ENCODE measurements around the gene BEAN1.
"Not testable (repeated sequence)": the region's sequence is repeated elsewhere in the genome, so short reads cannot be mapped to it uniquely, and the experiment has no call there.

Gene BEAN1

DNA sequence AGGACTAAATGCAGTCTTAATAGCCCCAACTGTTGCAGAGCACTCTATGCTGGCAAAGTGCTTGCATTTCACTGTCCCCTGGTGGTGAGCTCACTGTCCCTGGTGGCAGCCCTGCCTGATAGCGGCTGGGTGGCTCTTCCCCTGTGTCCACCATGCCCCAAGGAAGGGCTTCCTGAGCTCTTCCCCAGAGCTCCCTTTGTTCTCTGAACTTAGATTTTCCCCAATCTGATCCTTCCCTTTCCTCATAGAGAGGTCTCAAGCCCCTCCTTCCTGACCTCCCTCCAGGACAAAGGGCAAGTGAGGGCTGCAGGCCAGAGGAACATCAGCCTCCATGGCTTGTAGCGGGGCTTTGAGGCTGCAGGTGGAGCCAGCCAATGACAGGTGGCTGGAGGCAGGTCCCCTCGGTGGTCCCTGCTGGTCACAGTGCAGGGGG lies 17.0 kb downstream of the BEAN1 start:
- H3K27ac ChIP-seq (ENCODE audit: low read depth, low read length) = no peak overlapping the region
- no peak overlapping the region for H2AFZ ChIP-seq (ENCODE audit: low read length, unreplicated experiment)
- peaks cover 8% of the 10 kb centered on the region for H3K4me1 ChIP-seq (ENCODE audit: control insufficient read depth, insufficient read depth, low read length, unreplicated experiment)
- peaks cover 27% of the 10 kb centered on the region for H3K27me3 ChIP-seq (ENCODE audit: insufficient read depth, low read length)
- no peaks in the 10 kb centered on the region for H3K36me3 ChIP-seq (ENCODE audit: insufficient read depth, low read length)
- no peaks in the 10 kb centered on the region for H3K79me2 ChIP-seq (ENCODE audit: control insufficient read depth, insufficient read depth, low read length, unreplicated experiment)
- H3K4me3 ChIP-seq (ENCODE audit: low read depth, low read length) = no peak overlapping the region

DNA sequence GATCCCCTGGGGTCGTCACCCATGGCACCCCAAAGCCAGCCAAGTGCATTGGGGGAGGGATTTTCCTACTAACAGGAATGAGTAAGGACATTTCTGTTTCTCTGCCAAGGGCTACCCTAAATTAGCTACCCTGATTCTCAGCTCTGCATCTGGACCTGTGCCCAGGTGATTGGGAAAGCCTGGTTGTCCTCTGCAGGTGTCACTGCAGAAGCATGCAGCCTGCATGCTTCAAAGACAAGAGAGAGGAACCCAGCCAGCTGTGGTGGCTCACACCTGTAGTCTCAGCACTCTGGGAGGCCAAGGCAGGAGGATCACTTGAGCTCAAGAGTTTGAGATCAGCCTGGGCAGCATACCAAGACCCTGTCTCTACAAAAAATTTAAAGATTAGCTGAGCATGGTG lies 19.6 kb downstream of the BEAN1 start:
- no peak overlapping the region for H3K4me3 ChIP-seq (ENCODE audit: low read depth, low read length)
- H3K36me3 ChIP-seq (ENCODE audit: insufficient read depth, low read length) = no peaks in the 10 kb centered on the region
- H2AFZ ChIP-seq (ENCODE audit: low read length, unreplicated experiment) = no peak overlapping the region
- no peaks in the 10 kb centered on the region for H3K79me2 ChIP-seq (ENCODE audit: control insufficient read depth, insufficient read depth, low read length, unreplicated experiment)
- H3K27me3 ChIP-seq (ENCODE audit: insufficient read depth, low read length) = peaks cover 15% of the 10 kb centered on the region
- H3K27ac ChIP-seq (ENCODE audit: low read depth, low read length) = no peak overlapping the region
- H3K4me1 ChIP-seq (ENCODE audit: control insufficient read depth, insufficient read depth, low read length, unreplicated experiment) = peaks cover 6% of the 10 kb centered on the region

DNA sequence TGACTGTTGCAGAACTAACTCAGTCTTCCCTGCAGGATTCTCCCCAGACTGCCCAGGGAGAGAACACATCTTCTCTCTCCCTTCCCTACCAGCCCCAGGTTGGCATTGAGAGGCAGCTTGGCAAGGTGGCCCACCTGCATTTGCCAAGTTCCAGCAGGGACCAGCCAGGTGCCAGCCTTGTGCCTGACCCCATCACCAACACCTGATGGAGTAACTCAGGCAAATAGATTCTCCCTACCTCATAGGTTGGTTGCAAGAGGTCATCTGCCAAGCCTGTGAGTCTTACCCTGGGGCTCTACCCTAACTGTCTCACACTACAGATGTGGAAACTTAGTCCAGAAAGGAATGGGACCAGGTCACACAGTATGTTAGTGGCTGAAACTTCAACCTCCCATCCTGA lies 20.4 kb downstream of the BEAN1 start:
- Histone ChIP-seq H3K4me3 (ENCODE audit: low read depth, low read length) (no peak overlapping the region), H3K79me2 (ENCODE audit: control insufficient read depth, insufficient read depth, low read length, unreplicated experiment) (no peaks in the 10 kb centered on the region), H3K27ac (ENCODE audit: low read depth, low read length) (no peak overlapping the region), H2AFZ (ENCODE audit: low read length, unreplicated experiment) (no peak overlapping the region), H3K4me1 (ENCODE audit: control insufficient read depth, insufficient read depth, low read length, unreplicated experiment) (no peaks in the 10 kb centered on the region), H3K36me3 (ENCODE audit: insufficient read depth, low read length) (no peaks in the 10 kb centered on the region), H3K27me3 (ENCODE audit: insufficient read depth, low read length) (peaks cover 15% of the 10 kb centered on the region)

DNA sequence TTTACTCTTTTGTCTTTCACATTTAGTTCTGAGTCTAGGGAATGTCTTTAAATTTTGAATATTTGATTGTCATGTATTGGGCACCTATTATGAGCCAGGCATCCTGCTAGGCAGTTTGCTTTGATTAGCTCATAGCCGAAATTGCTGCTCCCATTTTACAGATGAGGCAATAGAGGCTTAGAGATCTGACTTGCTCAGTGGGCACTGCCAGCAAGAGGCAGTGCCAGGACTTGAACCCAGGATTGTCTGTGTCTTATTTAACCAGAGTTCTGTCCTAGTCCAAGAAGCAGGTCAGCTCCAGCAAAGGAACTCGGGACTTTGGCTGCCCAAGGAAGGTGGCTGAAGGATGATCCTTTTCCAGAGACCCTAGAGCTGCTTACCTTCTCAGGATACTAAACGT lies 24.5 kb downstream of the BEAN1 start:
- H3K4me3 ChIP-seq (ENCODE audit: low read depth, low read length) = no peak overlapping the region
- peaks cover 9% of the 10 kb centered on the region for H3K27me3 ChIP-seq (ENCODE audit: insufficient read depth, low read length)
- H3K27ac ChIP-seq (ENCODE audit: low read depth, low read length) = no peak overlapping the region
- H3K36me3 ChIP-seq (ENCODE audit: insufficient read depth, low read length) = no peaks in the 10 kb centered on the region
- no peak overlapping the region for H2AFZ ChIP-seq (ENCODE audit: low read length, unreplicated experiment)
- H3K4me1 ChIP-seq (ENCODE audit: control insufficient read depth, insufficient read depth, low read length, unreplicated experiment) = no peaks in the 10 kb centered on the region
- no peaks in the 10 kb centered on the region for H3K79me2 ChIP-seq (ENCODE audit: control insufficient read depth, insufficient read depth, low read length, unreplicated experiment)

DNA sequence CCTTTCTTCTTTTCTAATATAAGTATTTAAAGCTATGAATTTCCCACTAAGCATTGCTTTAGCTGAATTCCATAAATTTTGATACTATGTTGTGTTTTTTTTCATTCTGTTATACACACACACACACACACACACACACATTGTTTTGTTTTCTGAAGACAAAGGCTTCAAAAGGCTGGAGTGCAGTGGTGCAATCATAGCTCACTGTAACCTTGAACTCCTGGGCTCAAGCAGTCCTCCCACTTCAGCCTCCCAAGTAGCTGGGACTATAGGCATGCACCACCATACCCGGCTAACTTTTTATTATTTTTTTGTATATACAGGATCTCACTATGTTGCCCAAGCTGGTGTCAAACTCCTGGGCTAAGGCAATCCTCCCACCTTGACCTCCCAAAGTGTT lies 26.1 kb downstream of the BEAN1 start:
- not testable (repeated sequence) for H3K36me3 ChIP-seq (ENCODE audit: insufficient read depth, low read length); H3K27me3 ChIP-seq (ENCODE audit: insufficient read depth, low read length); H3K4me3 ChIP-seq (ENCODE audit: low read depth, low read length); H3K27ac ChIP-seq (ENCODE audit: low read depth, low read length); H3K4me1 ChIP-seq (ENCODE audit: control insufficient read depth, insufficient read depth, low read length, unreplicated experiment); H2AFZ ChIP-seq (ENCODE audit: low read length, unreplicated experiment); H3K79me2 ChIP-seq (ENCODE audit: control insufficient read depth, insufficient read depth, low read length, unreplicated experiment)

DNA sequence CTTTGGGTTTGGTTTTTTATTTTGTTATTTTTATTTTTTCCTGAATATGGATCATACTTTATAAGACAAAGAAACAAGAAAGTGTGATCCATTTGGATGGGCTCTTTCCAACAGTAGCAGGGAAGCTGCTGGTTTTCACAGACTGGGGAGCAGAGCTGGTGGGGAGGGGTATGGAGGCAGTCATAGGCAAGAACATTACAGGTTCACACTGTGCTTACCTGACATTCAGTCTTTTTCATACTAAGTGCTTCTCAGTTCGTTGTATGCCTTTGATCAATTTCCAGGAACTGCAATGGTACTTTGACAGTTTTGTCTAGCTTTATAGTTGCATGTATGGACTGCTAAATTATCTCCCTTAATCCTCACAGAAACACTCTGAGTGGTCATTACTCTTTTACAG lies 27.7 kb downstream of the BEAN1 start:
- Histone ChIP-seq H3K79me2 (ENCODE audit: control insufficient read depth, insufficient read depth, low read length, unreplicated experiment) (no peaks in the 10 kb centered on the region), H3K36me3 (ENCODE audit: insufficient read depth, low read length) (no peaks in the 10 kb centered on the region), H2AFZ (ENCODE audit: low read length, unreplicated experiment) (no peak overlapping the region), H3K4me3 (ENCODE audit: low read depth, low read length) (no peak overlapping the region), H3K27ac (ENCODE audit: low read depth, low read length) (no peak overlapping the region), H3K4me1 (ENCODE audit: control insufficient read depth, insufficient read depth, low read length, unreplicated experiment) (no peaks in the 10 kb centered on the region), H3K27me3 (ENCODE audit: insufficient read depth, low read length) (peaks cover 18% of the 10 kb centered on the region; the same call in 1 of the 2 replicates)

DNA sequence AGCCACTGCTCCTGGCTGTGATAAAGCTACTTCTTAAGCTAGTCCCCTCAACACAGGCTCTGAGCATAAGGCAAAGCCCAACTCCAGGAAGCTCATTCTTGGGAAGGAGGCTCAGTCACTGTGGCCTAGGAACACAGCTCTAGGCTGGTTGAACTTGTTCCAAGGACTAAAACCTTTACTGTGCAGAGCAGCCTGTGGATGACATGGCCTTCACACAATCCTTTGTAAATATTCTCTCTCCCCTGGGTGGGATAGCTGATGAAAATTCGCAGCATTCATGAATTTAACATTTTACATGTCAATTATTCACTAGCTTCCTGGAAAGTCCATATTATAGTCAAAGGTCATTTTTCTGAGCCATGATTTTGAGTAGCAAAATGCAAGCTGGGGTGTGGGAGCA lies 28.9 kb downstream of the BEAN1 start:
- H2AFZ ChIP-seq (ENCODE audit: low read length, unreplicated experiment) = no peak overlapping the region
- peaks cover 30% of the 10 kb centered on the region for H3K27me3 ChIP-seq (ENCODE audit: insufficient read depth, low read length)
- no peak overlapping the region for H3K4me3 ChIP-seq (ENCODE audit: low read depth, low read length)
- H3K27ac ChIP-seq (ENCODE audit: low read depth, low read length) = no peak overlapping the region
- no peaks in the 10 kb centered on the region for H3K79me2 ChIP-seq (ENCODE audit: control insufficient read depth, insufficient read depth, low read length, unreplicated experiment)
- no peaks in the 10 kb centered on the region for H3K36me3 ChIP-seq (ENCODE audit: insufficient read depth, low read length)
- H3K4me1 ChIP-seq (ENCODE audit: control insufficient read depth, insufficient read depth, low read length, unreplicated experiment) = no peaks in the 10 kb centered on the region

DNA sequence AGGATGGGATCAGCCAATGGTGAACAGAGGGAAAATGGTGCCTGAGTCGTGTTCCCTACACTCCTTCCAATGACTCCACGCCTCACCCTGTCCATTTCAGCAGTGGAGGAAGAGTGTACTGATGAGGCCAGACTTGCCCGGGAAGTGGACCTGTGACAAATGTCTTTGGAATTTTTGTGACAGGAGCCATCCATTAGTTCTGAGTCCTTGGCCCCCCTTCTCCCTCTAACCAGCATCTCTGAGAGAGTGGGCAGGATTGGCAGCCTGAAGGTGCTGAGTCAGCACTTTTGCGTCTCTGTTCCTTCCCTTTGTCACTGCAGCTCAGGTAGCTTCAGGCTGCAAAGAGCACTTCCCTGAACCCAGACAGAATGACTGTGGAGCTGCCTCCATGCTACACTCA lies 30.8 kb downstream of the BEAN1 start:
- H3K27ac ChIP-seq (ENCODE audit: low read depth, low read length) = no peak overlapping the region
- H3K4me1 ChIP-seq (ENCODE audit: control insufficient read depth, insufficient read depth, low read length, unreplicated experiment) = no peaks in the 10 kb centered on the region
- peaks cover 46% of the 10 kb centered on the region for H3K27me3 ChIP-seq (ENCODE audit: insufficient read depth, low read length)
- H2AFZ ChIP-seq (ENCODE audit: low read length, unreplicated experiment) = no peak overlapping the region
- H3K36me3 ChIP-seq (ENCODE audit: insufficient read depth, low read length) = no peaks in the 10 kb centered on the region
- H3K4me3 ChIP-seq (ENCODE audit: low read depth, low read length) = no peak overlapping the region
- no peaks in the 10 kb centered on the region for H3K79me2 ChIP-seq (ENCODE audit: control insufficient read depth, insufficient read depth, low read length, unreplicated experiment)

DNA sequence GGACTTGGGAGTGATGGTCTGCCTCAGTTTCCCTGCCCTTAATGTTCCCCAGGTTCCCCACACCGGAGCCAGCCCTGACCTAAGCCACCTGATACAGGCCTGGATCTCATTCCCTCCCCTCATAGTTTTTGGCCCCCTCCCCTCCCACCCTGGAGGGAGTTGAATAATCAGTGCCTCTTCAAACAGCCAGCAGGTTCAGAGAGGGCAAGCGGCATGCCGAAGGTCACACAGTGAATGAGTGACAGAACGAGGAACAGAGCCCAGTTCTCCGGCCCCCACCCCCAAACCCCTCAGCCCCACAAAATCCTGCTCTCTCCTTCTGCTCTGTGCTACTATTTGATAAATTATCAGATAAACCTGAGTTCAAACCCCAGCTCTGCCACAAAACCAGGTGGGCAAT lies 31.2 kb downstream of the BEAN1 start:
- H3K79me2 ChIP-seq (ENCODE audit: control insufficient read depth, insufficient read depth, low read length, unreplicated experiment) = no peaks in the 10 kb centered on the region
- peaks cover 50% of the 10 kb centered on the region for H3K27me3 ChIP-seq (ENCODE audit: insufficient read depth, low read length)
- H3K36me3 ChIP-seq (ENCODE audit: insufficient read depth, low read length) = no peaks in the 10 kb centered on the region
- H3K4me3 ChIP-seq (ENCODE audit: low read depth, low read length) = no peak overlapping the region
- no peaks in the 10 kb centered on the region for H3K4me1 ChIP-seq (ENCODE audit: control insufficient read depth, insufficient read depth, low read length, unreplicated experiment)
- H2AFZ ChIP-seq (ENCODE audit: low read length, unreplicated experiment) = no peak overlapping the region
- no peak overlapping the region for H3K27ac ChIP-seq (ENCODE audit: low read depth, low read length)

DNA sequence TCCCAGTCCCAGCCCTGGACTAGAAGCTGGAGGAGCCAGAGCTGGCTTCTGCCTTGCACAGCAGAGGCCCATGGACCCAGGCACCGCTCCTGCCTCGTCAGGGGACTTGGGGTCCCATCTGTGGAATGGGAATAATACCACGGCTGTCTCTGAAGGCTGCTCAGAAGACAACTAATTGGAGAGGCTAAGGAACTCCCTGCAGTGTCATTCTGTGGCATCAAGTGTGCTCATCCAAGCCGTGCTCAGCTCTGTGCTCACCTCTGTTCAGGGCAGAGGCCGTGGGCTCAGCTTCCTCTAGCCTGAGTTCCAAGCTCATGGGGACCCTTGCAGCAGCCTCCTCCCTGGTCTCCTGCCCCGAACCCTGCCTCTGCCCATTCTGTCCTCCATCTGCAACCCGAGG lies 31.8 kb downstream of the BEAN1 start:
- peaks cover 56% of the 10 kb centered on the region for H3K27me3 ChIP-seq (ENCODE audit: insufficient read depth, low read length)
- H3K4me3 ChIP-seq (ENCODE audit: low read depth, low read length) = no peak overlapping the region
- no peak overlapping the region for H2AFZ ChIP-seq (ENCODE audit: low read length, unreplicated experiment)
- no peaks in the 10 kb centered on the region for H3K4me1 ChIP-seq (ENCODE audit: control insufficient read depth, insufficient read depth, low read length, unreplicated experiment)
- no peaks in the 10 kb centered on the region for H3K79me2 ChIP-seq (ENCODE audit: control insufficient read depth, insufficient read depth, low read length, unreplicated experiment)
- H3K27ac ChIP-seq (ENCODE audit: low read depth, low read length) = no peak overlapping the region
- H3K36me3 ChIP-seq (ENCODE audit: insufficient read depth, low read length) = no peaks in the 10 kb centered on the region

DNA sequence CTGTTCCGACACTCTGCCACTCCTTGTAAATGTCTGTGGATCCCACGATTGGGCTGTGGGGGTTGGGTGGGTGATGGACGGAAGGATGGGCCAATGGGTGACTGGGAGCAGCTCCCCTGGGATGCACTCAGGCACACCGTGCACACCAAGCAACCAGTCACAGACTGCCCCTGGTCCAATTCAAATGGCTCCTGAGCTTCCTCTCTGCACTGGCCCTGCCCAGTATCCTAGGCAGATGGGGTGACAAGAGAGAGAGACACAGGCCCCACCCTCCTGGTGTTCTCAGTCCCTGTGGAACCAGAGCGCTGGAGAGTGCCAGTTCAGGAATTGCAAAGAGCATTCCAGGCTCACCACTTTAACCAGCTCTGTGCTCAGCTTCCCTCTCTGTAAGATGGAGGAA lies 32.8 kb downstream of the BEAN1 start:
- Histone ChIP-seq H3K79me2 (ENCODE audit: control insufficient read depth, insufficient read depth, low read length, unreplicated experiment) (no peaks in the 10 kb centered on the region), H3K27me3 (ENCODE audit: insufficient read depth, low read length) (peaks cover 66% of the 10 kb centered on the region), H2AFZ (ENCODE audit: low read length, unreplicated experiment) (no peak overlapping the region)

DNA sequence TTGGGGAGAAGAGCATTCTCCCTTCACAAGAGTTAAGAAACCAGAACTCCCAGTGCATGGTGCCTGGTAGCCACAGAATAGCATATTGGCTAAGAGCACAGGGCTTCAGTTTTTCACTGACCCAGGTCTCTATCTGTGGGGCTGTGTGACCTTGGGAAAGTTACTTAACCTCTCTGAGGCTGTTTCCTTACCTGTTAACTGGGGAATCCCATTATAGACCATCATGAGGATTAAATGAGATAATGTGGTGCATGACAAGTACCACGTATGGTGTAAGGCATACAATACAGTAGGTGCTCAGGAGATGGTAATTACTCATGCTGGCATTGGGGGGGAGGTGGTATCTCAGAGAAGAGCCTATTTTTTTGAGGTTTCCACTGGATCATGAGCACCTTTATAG lies 33.6 kb downstream of the BEAN1 start:
- Histone ChIP-seq H3K4me1 (ENCODE audit: control insufficient read depth, insufficient read depth, low read length, unreplicated experiment) (no peaks in the 10 kb centered on the region), H3K79me2 (ENCODE audit: control insufficient read depth, insufficient read depth, low read length, unreplicated experiment) (no peaks in the 10 kb centered on the region), H3K27ac (ENCODE audit: low read depth, low read length) (no peak overlapping the region), H3K4me3 (ENCODE audit: low read depth, low read length) (no peak overlapping the region), H2AFZ (ENCODE audit: low read length, unreplicated experiment) (no peak overlapping the region), H3K27me3 (ENCODE audit: insufficient read depth, low read length) (peaks cover 73% of the 10 kb centered on the region), H3K36me3 (ENCODE audit: insufficient read depth, low read length) (no peaks in the 10 kb centered on the region)

More for the DNA sequence above, 32.8 kb downstream of the BEAN1 start:
- Histone ChIP-seq H3K27ac (ENCODE audit: low read depth, low read length) (no peak overlapping the region), H3K4me3 (ENCODE audit: low read depth, low read length) (no peak overlapping the region), H3K36me3 (ENCODE audit: insufficient read depth, low read length) (no peaks in the 10 kb centered on the region), H3K4me1 (ENCODE audit: control insufficient read depth, insufficient read depth, low read length, unreplicated experiment) (no peaks in the 10 kb centered on the region)
